DMS79 (cell line): ENCODE results near the gene CEP170B.
"Not testable (repeated sequence)": the region's sequence is repeated elsewhere in the genome, so short reads cannot be mapped to it uniquely, and the experiment has no call there.

ENCODE experiments used
- DNase-seq: peaks from one replicate; lab custom pipeline; 2025; lab: John Stamatoyannopoulos, UW

CEP170B gene

DNA sequence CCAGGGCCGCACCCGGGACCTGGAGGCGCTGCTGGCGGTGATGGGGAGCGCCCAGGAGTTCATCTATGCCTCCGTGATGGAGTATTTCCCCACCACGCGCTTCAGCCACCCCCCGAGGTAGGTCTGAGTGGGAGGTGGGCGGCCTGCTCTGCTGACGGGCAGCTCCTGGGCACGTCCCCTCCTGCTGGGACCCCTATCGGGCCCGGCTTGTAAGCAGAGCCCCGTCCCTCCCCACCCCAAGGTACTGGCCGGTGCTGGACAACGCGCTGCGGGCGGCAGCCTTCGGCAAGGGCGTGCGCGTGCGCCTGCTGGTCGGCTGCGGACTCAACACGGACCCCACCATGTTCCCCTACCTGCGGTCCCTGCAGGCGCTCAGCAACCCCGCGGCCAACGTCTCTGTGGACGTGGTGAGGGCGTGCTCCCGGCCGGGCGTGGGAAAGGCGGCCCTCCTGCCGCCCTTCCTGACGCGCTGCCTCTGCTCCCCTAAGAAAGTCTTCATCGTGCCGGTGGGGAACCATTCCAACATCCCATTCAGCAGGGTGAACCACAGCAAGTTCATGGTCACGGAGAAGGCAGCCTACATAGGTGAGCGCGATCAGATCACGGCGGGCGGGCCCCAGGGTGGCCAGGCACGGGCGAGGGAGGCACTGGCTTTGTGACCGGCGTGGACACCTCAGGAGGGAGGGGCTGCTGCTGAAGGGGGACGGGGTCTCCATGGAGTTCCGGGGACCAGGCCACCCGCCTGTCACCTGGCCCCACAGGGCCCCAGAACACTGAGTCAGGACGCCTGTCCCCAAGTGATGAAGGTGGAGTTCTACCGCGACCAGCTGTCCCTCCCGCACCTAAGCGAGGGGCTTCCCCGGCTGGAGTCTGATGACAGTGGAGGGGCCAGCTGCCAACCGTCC is 67.0 kb downstream of the CEP170B start:
- DNase-seq: no peak

DNA sequence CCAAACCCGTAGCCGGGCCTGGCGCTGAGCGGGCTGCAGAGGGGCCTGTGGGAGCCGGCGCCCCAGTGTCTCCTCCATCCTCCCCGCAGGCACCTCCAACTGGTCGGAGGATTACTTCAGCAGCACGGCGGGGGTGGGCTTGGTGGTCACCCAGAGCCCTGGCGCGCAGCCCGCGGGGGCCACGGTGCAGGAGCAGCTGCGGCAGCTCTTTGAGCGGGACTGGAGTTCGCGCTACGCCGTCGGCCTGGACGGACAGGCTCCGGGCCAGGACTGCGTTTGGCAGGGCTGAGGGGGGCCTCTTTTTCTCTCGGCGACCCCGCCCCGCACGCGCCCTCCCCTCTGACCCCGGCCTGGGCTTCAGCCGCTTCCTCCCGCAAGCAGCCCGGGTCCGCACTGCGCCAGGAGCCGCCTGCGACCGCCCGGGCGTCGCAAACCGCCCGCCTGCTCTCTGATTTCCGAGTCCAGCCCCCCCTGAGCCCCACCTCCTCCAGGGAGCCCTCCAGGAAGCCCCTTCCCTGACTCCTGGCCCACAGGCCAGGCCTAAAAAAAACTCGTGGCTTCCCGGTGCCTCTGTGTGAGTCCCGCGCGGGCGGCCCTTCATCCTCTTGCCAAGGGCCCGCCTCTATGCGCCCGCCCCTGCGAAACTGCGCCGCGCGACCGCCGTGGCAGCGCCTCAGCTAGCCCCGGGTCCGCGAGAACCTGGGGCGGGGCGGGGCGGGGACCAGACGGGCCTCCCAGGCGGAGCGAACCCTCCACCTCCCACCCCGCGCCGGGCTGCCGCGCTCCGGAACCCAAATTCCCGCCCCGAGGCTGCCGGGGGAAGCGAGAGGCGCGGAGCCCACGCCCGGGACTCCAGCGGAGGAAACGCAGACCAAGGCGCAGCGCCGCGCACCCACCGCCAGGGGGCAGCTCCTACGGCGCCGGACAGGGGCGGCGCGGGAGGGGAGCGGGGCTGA is 67.9 kb downstream of the CEP170B start:
- peak; percentile 62 for DNase-seq

DNA sequence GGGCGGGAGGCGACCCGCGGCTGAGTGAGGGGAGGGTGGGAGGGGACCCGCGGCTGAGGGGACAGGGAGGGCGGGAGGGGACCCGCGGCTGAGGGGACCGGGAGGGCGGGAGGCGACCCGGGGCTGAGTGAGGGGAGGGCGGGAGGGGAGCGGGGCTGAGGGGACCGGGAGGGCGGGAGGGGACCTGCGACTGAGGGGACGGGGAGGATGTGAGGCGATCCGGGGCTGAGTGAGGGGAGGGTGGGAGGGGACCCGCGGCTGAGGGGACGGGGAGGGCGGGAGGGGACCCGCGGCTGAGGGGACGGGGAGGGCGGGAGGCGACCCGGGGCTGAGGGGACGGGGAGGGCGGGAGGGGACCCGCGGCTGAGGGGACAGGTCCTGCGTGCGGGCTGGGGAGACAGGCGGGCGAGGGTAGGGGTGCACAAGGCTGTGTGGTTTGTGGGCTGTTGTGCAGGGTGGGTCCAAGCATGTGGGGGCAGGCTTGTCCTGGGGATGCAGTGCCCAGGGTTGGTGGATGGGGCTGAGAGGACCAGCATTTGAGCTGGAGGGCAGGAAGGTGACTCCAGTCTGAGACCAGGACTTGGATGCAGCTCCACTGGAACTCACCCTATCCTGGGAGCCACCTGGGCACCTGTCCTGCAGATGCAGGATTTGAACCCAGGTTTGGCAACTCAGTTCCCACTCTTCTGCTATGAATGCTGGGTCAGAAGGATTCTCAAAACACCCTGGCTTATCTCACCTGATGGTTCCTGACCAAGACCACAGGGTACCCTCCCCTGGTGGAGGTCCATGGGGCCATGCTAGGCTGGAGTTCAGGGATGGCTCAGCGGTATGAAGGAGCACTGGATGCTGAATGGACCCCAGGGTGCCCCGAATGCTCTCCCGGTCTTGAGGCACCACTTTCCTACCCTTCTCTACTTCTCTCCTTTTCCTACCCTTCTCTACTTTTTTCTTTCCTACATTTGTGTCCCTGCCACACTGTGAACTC is 69.0 kb downstream of the CEP170B start:
- no peak for DNase-seq

DNA sequence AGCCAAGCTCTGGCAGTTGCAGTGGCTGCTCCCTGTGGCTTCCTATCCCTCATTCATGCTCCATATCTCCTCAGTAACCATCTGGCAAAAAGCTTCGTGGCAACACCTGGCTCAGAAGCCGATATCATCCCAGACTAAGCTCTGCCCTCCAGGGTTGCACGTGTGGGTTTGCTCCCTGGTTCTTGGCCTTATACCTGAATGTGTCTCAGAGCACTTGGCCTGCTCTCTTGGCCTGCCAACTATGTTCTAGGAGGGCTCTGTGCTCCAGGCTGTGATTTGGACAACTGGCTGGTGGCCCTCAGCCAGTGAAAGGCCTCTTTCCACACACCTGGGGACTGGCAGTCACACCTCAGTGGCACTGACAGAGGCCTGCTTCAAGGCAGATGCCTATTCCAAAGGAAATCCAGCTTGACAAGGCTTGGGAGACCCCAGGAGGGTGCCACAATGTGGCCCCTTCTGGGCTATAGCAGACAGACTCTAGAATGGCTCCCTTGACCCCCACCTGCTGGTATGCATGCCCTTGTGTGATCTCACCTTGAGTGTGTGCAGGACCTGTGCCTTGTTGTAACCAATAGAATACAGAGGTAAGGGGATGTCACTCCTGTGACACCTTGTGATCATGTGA is 70.1 kb downstream of the CEP170B start:
- peak; percentile 89 for DNase-seq

DNA sequence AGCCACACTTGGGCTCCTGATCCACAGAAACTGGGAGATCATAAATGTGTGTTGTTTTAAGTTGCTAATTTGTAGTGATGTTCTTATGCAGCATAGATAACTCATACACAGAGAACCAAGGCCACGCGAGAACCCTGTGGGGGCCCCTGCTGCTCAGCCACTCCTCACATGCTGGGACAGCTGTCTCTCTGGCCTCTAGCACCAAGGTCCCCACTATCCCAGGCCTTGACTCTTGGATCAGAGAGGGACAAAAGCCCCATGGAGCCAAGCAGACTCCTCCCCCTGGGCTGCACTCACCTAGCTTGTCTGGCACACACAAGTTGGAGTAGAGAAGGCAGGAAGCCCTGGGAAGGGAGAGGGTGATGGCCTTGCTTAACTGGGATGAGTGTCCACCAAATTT is 70.9 kb downstream of the CEP170B start:
- DNase-seq: no peak

DNA sequence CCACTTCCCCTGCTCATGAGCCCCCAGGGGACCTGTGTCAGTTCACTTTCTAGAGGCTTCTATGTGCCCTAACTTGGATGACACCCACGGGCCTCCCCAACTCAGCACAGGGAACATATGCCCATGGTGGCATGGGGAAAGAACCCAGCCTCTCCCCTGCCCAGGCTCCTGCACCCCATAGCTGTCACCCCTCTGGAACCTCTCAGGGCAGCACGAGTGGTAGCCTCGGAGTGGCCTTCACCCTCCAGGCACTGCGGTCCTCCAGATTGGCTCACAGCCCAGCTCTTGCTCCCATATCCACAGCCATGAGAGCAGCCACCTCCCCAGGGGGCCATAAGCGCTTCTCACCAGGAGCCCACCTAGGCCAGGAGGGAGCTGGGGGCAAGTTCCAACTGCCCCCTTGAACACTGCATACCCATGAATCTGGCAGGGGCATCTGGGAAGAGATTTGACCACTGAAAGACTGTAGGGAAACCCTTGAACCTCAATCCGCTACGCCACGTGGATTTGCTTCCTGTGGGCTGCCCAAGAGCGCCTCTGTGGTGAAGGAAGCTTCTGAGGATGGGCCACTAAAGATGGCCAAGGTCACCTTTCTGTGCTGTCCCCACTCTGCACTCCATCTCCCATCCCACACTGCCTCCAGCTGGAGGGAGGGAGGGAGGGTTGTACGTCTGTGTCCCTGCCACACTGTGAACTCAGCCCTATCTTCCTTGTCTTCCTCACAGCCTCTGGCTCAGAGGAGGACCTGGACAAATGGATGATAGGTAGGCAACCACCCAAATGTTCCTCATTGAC is 71.5 kb downstream of the CEP170B start:
- no peak for DNase-seq

DNA sequence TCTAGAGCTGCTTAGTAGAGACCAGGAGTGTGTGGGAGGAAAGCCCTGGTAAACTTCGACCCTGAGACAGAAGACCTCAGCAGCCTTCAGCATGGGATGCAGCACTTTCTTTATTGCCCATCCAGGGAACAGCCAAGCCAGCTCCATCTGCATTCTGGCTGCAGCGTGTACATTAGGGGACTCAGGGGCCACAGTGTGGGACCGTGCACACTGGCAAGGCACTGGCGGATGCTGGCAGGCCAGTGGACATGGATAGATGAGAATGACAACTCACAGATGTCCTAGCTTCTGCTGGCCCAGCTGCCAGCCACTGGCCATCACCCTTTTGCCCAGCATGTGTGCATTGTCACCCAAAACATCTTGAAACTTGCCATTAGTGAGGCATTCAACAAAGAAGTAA is 72.1 kb downstream of the CEP170B start:
- no peak for DNase-seq

DNA sequence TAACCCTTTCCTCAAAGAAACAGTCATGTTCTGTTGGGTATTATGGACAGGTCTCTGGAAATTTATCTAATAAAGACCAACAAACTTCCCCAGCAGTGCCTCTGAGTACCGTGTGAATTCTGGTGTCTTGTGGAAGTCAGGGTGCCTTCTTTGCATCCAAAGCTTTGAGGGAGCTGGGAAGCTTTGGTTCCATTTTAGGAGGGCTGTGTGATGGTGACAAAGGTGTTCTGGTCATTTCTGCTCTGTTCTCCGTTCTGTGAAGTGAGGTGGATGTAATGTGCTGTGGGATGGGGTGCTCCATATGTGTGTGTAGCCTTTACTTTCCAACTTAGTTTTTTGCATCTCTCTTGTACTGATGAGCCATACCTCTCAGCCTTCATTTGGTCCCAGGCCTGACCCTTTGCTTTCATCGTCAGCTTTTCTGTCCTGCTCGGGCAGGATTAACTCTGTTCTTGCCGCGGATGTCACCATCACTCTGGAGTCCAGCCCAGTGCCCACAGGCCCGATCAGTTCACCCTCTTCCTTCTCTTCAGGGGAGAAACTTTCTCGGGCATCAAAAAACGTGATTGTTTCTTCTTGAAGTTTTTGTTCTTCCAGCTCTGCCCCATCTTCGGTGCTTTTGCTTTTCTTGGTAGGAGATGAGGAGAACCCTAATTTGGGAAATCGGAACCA is 72.8 kb downstream of the CEP170B start:
- DNase-seq: no peak

DNA sequence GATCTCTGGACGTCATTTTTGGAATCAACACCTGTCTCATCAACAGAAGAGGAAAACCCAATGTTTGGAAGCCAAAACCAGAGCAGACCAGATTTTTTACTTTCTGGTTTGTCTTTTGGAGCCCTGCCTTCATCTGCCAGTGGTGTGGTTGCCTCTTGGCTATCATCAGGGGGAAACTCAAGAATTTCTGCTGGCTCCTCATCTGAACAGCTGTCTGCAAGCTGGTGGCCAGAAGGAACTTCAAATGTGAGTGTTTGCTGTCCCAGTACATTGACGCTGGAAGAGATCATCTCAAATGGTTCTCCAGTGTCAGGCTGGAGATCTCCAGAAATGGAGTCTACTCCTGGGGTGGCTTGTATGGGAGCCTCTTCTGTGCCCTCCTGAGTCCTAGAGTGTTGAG is 73.4 kb downstream of the CEP170B start:
- peak; percentile 37 for DNase-seq

DNA sequence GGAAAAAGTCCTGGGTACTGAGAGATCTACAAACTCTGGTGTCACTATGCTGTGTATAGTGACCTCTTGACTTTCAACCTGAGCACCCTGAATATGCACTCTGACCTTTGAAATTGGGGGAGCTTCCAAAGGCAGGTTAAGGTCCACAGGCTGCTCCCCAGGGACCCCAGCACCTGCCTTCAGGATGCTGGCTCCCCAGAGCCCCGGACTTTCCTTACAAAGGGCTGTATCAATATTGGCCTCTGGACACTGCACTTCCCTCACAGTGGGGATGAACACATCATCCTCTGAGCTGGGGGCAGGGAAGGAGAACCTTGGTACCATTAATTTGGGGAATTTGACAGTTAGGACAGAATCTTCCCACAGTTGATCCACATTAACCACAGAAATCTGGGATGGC is 73.9 kb downstream of the CEP170B start:
- DNase-seq: no peak

DNA sequence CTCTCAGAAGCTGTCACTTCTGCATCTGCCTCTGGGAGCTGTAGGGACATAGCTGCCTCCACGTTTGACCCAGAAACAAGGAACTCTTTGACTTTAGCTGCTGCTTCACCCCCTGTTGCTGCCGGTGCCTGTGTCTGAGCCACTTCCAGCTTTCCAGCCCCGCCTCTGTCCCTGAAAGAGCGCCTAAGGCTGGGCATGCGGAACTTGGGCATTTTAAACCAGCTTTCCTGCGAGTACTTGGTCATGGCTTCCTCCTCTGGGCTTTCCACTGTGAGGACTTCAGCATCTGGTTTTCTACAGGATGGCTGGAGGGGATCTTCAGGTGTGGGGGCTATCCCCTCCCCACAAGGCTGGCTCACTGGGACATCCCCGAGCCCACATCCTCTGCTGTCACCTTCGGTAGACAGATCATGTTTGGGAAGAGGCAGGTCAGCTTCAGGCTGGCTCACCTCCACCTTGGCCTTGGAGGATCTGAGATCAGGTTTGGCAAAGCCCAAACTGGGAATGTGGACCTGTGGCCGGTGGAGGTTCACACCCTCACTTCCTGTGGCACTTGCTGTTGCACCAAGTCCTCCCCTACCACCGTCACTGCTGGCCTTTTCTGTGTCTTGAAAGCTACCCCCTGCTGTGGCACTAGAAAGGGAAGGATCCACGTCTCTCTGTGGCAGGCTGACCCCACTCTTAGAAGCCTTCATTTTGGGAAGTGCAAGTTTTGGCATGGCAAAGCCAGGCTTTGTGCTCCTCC is 74.8 kb downstream of the CEP170B start:
- no peak for DNase-seq

DNA sequence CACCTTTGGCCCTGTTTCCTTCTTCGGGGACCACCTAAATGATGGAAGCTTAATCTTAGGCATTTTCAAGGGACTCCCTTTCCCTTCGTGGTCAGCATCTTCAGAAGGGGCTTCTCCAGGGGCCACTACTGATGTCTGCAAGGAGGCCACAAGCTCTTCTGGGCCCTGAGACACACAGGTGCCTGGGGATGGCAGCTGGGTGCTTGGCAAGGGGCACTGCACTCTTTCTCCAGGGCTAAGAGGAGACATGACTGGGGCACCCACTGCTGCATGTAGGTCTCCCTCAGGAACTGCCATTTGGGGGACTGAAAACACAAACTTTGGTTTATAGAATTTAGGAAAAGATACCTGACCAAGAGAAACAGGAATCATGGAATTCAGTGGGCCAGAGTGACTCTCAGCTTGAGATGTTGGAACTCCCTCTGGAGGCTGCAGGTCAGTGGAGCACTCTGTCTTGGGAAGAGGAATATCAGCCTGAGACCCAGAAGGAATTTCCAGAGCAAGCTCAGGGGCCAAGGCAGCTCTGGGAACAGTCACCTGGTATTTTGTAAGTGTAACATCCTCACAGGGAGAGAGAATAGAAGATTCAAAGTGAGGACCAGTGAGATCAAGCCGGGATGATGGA is 75.6 kb downstream of the CEP170B start:
- DNase-seq: no peak

DNA sequence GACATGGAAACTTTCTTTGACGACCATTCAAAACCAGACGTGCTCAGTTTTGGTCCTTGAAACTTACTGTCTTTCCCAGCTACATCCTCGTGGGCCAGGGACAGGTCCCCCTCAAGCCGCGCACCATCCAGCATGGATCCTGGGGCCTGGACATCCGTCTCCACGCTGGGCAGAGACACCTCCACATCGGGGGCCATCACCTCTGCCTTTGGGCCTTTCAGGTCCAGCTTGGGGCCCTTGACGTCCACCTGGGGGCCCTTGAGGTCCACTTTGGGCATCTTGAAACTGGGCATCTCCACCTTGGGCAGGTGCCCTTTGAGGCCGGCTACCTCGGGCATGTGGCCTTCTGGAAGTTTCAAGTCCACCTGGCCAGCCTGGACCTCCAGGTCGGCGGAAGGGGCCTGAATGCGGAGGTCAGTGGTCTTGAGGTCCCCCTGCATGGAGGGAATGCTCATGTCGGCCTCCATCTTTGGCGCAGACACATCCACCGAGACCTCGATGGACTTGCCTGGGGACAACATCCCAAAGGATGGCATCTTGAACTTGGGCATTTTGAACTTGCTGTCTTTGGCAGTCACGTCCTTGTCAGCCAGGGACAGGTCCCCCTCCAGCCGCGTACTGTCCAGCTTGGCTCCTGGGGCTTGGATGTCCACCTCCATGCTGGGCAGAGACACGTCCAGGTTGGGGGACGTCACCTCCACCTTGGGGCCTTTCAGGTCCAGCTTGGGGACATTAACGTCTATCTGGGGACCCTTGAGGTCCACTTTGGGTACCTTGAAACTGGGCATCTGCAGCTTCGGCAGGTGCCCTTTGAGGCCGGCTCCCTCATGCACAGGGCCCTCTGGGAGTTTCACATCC is 76.7 kb downstream of the CEP170B start:
- no peak for DNase-seq

DNA sequence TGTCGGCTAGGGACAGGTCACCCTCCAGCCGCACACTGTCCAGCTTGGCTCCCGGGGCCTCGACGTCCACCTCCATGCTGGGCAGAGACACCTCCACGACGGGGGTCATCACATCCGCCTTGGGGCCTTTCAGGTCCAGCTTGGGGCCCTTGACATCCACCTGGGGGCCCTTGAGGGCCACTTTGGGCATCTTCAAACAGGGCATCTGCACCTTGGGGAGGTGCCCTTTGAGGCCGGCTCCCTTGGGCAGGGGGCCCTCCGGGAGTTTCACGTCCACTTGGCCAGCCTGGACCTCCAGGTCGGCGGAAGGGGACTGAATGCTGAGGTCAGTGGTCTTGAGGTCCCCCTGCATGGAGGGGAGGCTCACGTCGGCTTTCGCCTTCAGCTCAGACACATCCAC is 77.5 kb downstream of the CEP170B start:
- DNase-seq: no peak

DNA sequence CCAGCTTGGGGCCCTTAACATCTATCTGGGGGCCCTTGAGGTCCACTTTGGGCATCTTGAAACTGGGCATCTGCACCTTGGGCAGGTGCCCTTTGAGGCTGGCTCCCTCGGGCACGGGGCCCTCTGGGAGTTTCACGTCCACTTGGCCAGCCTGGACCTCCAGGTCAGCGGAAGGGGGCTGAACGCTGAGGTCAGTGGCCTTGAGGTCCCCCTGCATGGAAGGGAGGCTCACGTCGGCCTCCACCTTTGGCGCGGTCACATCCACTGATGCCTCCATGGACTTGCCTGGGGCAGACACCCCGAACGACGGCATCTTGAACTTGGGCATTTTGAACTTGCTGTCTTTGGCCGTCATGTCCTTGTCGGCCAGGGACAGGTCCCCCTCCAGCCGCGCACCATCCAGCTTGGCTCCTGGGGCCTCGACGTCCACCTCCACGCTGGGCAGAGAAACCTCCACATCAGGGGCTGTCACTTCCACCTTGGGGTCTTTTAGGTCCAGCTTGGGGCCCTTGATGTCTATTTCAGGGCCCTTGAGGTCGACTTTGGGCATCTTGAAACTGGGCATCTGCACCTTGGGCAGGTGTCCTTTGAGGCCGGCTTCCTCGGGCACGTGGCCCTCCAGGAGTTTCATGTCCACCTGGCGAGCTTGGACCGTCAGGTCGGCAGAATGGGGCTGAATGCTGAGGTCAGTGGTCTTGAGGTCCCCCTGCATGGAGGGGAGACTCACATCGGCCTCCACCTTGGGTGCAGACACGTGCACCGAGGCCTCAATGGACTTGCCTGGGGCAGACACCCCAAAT is 78.3 kb downstream of the CEP170B start:
- DNase-seq: not testable (repeated sequence)

DNA sequence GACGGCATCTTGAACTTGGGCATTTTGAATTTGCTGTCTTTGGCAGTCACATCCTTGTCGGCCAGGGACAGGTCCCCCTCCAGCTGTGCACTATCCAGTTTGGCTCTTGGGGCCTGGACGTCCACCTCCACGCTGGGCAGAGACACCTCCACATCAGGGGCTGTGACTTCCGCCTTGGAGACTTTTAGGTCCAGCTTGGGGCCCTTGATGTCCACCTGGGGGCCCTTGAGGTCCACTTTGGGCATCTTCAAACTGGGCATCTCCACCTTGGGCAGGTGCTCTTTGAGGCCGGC is 78.9 kb downstream of the CEP170B start:
- not testable (repeated sequence) for DNase-seq
